HG02610 (cell line): Measurements from ENCODE around the gene MAGEB6B.
"Not testable (repeated sequence)": the region's sequence is repeated elsewhere in the genome, so short reads cannot be mapped to it uniquely, and the experiment has no call there.

Experiments used
- ATAC-seq: cut with Tn5 transposase; IDR thresholded peaks from one replicate; pipeline ENCODE4 v1.9.1; 2021; ENCODE audit warnings: mild to moderate bottlenecking, moderate library complexity; ENCODE audit not compliant: unreplicated experiment

Gene MAGEB6B

GRCh38 chrX:26160301-26160700 is at the start of gene MAGEB6B:
Gene MAGEB6B (plus strand): TSS chrX:26160601. CDS start chrX:26160601, 0 bp downstream.
- ATAC-seq: no peak

- ATAC-seq: no peak
These were observed 22.1 kb upstream of the MAGEB6B start, which contains the start of gene MAGEB18 for GRCh38 chrX:26138274-26138673. Gene MAGEB18 (plus strand): TSS chrX:26138343. CDS start chrX:26138986, 643 bp downstream.

DNA sequence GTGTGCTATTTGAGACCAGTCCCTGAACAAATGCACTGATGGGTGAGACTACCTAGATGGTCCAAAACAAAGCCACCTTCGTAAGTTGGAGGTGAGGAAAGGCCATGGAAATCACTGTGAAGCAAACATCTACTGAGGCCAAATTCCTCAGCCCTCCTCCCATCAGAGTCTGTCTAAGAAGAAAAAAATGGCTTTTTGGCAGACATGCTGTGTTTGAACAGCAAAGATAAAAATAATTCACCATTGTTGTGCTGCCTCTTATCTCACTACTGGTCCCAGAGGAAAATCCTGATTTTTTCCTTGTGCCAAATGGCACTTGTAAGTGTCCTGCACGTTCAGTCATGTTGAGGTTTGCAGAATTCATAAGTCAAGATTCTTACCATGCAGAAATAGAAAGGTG is 14.4 kb upstream of the MAGEB6B start:
- ATAC-seq: no peak

- ATAC-seq: no peak
These were observed 31.8 kb downstream of the MAGEB6B start, which contains the start of gene MAGEB6 for GRCh38 chrX:26192204-26192603. Gene MAGEB6 (plus strand): TSS chrX:26192440. CDS start chrX:26193847, 1,407 bp downstream.

GRCh38 chrX:26203561-26203960 is 43.2 kb downstream of the MAGEB6B start:
- ATAC-seq: no peak

DNA sequence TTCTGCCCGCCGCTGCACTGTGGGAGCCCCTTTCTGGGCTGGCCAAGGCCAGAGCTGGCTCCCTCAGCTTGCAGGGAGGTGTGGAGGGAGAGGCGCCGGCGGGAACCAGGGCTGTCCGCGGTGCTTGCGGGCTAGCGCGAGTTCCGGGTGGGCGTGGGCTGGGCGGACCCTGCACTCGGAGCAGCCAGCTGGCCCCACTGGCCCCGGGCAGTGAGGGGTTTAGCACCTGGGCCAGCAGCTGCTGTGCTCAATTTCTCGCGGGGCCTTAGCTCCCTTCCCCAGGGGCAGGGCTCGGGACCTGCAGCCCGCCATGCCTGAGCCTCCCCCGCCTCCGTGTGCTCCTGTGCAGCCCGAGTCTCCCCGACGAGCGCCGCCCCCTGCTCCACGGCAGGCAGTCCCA is 44.3 kb downstream of the MAGEB6B start:
- ATAC-seq: not testable (repeated sequence)

DNA sequence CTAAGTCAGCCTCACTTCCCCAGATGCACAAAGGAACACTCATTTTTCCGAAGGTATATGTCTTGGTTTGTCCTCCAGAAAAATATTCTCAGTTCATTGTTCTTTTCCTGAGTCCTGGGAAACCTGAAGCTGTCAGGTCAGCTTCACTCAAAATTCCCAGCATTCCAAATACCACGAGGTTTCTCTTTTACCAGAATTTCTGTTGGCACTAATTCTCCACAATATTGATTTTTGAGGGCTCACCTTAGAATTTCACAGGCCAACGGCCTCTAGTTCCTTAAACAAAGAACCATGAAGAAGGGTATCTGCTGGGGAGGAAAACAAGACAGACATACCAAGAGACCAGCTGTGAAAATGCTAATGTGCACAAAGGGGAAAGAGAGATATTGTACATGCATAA is 47.6 kb downstream of the MAGEB6B start:
- no peak for ATAC-seq
